ENCODE measurements around the gene WDR83.
A peak's percentile ranks its signal among the peaks of the same experiment; 100 is the strongest.
"Not testable (repeated sequence)": the region's sequence is repeated elsewhere in the genome, so short reads cannot be mapped to it uniquely, and the experiment has no call there.

The WDR83 gene

DNA sequence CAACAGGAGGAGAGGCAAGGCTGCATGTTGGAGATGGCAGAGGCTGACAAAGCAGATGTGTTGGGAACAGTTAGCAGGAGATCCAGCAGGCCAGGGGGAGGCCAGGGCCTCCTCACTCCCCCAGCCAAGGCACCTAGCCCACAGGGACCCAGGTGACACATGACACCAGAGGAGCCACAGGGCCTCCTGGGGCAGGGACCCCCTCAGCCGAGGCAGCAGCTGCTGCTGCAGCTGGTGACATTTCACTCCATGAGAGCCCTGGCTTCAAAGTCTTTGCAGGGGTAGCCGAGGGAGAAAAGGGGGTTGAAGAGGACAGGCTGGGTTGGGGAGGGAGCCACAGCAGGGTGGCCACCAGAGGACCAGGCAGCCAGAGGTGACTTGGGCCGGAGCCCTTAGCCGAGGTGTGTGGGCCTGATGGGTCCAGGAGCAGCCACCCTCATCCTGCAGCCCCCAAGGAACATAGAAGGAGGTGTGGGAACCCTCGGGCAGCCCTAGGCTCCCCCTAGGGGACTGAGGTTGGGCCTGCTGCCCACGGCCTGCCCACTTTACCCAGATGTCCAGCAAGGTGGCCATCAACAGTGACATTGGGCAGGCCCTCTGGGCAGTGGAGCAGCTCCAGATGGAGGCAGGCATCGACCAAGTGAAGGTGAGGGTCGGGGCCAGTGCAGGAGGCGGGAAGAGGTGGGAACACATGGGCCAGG lies 21.0 kb downstream of the WDR83 start, which contains the start of gene GNG14:
TSS of gene GNG14 (plus strand) at position 503 of the 701 bp plus-strand sequence. CDS start at position 554, 51 bp downstream.
- no peak for DNase-seq (ENCODE audit: low read depth)

DNA sequence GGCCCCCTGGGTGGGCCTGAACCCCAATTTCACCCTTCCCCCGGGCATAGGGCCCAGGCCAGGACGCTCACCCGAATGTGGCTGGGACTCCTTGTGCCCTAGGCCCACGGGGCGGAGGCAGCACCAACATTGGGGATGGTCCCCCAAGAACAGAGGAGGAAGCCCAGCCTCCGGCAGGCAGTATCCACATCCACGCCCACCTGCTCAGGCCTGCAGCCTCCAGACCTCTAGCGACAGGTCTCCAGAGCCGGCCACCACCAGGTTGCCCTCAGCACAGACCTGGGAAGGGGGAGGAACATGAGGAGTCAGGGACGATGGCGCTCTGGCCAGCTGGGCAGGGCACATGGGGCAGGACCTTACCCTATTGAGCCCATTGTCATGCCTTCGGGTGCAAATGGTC lies 22.4 kb downstream of the WDR83 start:
- no peak for DNase-seq (ENCODE audit: low read depth)

DNA sequence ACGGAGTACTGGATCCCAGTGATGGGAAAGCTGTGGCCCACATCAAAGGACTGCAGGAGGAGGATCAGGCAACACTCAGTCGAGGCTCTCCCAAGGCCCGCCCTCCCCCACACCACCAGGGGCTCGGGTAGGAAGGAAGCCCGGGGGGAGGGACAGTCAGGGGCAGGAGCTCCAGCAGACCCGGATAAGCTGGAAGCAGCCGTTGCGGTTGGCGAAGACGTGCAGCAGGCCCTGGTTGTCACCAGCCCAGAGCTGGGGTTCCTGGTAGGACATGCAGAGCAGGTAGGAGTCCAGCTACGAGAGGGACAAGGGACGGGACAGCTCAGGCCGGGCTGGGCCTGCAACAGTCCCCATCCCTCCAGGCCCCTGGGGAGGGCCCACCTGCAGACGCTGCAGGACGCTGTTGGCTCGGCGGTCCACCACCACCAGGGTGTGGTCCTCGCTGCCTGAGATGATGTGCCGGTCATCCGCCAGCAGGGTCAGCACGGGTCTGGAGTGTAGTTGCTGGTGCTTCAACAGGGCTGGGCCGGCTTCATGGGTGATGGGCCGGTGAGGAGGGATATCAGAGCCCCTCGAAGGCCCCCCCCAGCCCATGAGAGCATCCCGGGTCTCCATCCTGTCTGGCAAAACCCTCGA lies 23.1 kb downstream of the WDR83 start:
- DNase-seq (ENCODE audit: low read depth), result no peak

DNA sequence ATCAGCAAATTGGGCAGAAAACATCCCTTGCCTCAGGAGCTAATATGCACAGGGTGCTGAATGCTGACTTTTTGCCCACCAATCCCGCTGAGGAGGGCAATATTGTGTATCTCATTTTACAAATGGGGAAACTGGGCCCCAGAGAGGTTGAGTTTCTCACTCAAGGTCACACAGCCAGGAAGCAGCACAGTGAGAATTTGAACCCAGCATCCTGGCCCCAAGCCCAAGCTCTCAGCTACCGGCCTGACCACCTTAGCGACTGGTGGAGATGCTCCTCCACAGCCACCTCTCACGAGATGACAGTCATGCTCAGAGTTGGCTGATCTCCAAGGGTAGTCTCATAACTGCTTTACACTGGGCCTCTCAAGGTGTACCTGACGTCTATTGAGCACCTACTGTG lies 26.4 kb downstream of the WDR83 start:
- no peak for DNase-seq (ENCODE audit: low read depth)

DNA sequence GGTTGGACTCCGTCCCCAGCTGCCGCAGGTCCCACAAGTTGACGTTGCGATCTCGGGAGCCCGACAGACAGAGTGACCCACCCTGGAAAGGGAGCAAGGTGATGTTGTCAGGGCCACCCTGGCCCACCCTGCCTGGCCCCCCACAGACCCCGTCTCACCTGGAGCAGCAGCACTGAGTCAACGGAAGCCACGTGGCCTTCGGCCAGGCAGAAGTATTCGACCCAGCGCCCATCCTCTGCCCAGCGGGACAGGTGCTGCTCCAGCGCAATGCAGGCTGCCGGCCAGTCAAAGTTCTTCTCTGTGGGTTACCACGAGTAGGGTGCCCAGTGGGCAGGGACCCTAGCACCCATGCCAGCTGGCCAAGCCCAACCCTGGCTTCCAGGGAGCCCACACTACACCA lies 28.0 kb downstream of the WDR83 start:
- no peak for DNase-seq (ENCODE audit: low read depth)

DNA sequence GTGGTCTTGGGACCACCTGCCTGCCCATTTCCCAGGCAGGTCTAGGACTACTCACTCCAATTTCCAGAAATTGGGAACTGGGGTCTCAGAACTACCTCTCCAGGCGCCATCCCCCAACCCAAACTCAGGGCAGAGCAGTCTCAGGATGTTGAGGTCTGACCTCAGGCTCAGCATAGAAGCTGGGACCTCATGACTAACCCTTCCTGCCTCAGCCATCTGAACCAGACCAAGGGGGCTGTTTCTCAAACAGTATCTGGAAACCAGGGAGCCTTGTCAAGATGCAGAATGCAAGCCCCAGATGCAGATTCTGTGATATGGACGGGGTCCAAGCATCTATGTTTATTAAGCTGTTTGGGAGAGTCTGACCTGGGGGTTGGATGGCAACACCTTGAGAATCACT lies 28.5 kb downstream of the WDR83 start:
- no peak for DNase-seq (ENCODE audit: low read depth)

DNA sequence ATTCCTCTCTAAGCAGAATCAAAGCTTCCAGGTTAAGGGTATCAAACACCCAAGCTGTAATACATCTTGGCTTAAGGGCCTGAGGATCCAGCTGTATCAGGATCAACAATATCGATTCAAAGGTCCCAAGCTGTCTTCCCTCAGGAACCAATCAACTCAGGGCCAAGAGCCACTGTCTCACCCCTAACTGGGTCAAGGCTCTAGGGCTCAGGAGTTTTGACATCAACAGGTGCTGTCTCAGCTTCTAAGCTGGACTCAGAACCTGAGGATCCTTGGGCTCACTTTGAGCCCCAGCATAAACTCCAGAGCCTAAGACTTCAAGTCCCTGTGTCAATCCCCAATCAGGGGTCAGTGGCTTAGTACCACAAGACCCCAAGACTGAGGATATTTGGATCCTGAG lies 28.9 kb downstream of the WDR83 start:
- no peak for DNase-seq (ENCODE audit: low read depth)

DNA sequence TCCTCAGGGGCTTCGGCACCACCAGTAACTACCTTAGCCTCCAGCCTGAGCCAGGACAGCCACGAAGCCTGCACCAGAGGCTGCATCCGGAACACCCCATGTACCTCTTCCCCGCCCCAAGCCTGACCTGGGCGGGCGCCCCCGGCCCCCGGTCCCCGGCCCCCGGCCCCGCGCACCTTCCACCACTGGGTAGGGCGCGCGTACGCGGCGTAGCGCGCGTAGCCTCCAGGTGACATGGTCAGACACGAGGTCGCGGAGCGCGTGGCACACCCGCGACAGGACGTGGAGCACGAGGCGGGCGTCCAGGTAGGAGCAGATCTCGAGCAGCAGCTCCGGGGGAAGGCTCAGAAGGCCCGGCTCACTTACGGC lies 29.4 kb downstream of the WDR83 start:
- DNase-seq (ENCODE audit: low read depth), result no peak

DNA sequence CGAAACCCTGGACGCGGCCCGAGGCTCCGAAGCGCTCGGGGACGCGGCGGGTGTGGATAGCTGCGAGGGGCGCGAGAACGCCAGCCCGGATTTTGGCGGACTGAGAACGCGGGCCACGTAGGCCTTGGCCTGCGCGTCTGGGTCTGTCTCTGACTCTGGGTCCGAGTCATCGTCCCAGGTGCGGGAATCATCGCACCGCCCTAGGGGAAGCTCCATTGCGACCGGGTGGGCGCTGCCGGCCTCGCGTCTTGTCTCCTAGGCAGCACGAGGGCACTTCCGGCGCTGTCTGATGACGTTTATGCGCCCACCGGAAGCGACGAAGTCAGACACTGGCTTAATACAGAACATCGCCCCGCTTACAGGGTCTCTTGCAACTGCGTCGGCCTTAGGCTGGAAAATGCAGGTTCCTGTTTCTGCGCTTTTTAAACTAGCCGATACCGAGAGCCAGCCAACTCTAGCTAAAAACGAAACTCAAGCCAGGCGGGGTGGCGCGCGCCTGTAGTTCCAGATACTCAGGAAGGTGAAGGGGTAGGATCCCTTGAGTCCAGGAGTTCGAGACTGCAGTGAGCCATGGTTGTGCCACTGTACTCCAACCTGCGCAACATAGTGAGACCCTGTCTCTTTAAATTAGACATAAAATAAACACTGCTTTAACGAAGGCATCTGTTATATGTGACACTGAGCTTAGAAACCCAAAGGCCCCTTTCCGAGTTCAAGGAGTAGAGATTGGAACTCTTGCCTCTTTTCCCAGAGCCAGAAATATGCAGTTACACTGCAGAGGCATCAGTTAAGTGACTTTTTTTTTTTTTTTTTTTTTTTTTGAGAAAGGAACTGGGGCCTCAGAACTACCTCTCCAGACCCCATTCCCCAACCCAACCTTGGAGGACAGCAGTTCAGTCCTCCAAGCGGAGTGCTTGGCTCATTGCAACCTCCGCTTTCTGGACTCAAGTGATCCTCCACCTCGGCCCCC lies 30.0 kb downstream of the WDR83 start, which contains the start of gene FBXW9:
TSS of gene FBXW9 (minus strand) at position 266 of the 970 bp plus-strand sequence. CDS start at position 216, 50 bp downstream.
- DNase-seq (ENCODE audit: low read depth), result peak; percentile 98

DNA sequence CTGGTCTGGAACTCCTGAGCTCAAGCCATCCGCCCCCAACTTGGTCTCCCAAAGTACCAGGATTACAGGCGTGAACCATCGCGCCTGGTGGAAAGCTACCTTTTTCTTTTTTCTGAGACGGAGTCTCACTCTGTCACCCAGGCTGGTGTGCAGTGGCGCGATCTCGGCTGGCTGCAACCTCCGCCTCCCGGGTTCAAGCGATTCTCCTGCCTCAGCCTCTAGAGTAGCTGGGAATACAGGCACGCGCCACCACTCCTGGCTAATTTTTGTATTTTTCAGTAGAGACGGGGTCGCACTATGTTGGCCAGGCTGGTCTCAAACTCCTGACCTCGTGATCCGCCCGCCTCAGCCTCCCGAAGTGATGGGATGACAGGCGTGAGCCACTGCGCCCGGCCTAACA lies 30.8 kb downstream of the WDR83 start:
- not testable (repeated sequence) for DNase-seq (ENCODE audit: low read depth)

DNA sequence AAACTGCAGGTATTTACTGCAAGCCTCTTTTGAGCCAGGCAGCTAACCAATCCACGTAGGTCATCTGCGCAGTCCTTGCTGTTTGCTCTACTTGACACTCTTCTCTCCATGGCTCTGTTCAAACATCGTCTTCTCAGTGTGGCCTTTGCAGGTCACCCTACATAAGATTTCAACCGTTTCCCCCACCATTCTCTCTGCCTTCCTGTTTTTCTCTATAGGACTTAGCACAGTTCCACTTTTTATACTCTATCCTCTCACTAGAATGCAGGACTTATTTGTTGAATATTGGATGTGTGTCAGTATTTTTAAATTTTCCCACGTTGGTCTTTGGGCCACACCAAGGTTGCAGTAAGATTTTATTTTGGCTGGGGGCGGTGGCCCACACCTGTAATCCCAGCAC lies 31.5 kb downstream of the WDR83 start:
- no peak for DNase-seq (ENCODE audit: low read depth)

DNA sequence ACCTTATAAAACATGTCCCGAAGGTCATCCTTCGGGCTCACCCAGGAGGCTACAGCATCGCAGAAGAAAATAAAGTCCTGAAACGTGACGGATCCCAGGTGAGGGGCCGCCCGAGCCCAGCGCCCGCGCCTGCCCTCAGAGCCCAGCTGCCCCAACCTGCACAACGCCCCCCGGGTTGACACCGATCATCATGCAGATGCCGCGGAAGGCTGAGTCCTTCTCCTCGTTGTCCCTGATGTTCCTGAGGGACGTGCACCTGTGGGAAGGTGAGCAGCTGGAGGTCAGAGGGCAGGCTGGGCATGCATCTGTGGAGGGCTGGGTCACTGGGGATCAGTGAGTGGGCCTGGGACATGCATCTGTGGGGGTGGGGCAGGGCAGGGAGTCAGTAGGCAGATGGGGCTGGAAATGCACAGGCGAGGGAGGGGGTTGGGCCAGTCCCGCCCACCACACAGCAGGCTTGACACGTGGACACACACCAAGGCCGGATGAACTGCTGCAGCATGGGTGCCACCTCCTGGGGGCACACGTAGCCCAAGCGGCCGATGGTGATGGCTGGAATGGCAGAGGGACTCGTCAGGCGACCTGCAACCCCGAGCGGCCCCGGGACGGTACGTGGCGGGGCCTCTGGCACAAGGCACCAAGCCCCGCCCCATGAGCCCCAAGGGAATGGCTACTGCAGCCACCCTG lies 35.1 kb downstream of the WDR83 start:
- no peak for DNase-seq (ENCODE audit: low read depth)

DNA sequence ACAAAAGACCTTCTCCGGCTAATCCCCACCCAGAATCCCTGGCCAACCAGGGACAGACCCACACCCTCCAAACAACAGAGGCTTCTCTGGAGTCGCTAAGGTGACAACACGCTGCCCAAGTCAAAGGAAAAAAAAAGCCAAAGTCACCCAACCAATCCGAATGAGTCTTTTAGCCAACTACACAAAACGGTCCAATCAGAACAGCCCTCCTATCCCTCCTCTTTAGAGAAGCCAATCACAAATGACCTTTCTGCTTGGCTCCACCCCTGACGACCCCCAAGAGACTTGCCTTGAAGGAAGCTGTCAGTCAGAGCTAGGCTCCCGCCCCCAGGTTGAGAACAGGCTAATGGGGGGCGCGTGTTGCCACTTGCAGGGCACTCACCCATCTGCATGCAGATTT lies 36.4 kb downstream of the WDR83 start:
- DNase-seq (ENCODE audit: low read depth), result no peak

DNA sequence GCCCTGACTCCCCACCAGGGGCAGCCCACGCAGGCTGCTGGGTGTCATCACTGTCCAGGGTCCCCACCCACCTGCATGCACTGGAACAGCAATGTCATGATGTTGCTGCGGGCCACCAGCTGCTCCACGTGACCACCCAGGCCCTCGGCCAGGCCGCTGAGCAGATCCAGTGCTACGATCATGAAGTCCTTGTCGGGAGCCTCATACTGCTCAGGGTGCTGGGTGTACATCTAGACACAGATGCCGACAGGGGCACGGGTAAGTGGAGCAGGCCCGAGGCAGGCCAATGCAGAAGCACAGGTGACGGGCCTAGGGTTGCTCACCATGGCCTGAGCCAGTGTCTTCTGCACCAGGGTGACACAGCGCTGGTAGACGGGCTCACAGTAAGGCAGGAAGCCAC lies 38.6 kb downstream of the WDR83 start:
- no peak for DNase-seq (ENCODE audit: low read depth)

DNA sequence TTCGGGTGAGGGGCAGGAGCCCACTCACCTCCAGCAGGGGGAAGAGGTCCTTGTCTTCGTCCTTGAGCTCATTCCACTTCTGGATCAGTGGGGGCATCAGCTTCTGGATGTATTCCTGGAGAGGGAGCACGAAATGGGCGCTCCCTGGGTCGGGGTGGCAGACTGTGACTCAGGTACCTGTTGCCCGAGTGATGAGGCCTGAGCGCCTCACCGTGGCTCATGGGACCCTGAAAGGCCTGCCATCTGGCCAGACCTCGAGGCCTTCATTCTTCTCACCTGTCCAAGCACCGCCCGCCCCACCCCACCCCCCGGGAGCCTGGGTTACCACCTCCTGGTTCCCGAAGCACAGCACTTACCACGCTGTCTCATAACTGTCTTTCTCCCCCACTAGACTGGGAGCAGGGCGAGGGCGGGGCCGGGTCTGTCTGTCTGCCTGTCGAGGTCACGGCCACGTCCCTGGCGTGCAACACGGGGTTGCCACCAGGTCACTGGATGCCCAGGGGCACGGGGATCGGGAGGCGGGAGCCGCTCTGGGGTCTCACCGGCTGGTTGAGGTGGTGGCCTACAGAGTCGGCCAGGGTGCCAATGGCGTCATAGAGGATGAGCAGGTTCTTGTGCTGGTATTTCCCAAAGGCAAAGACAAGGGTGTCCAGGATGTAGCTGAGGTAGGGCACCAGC lies 39.2 kb downstream of the WDR83 start:
- DNase-seq (ENCODE audit: low read depth), result no peak

DNA sequence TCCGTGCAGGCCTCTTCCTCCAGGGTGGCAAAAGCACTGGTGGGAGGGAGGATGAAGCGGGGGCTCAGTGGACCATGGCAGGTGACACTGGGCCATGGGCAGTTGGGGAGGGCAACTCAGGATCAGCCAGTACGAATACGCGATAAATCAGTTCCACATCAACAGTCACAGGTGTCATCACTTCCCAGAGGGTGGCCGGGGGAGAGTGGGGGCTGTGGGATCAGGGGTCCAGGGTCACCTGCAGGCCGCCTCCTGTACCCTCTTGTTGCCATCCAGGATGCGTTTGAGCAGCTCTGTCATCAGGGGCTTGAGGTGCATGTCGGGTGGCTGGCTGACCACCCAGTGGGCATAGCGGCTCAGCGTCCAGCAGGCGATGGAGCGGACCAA lies 39.7 kb downstream of the WDR83 start:
- DNase-seq (ENCODE audit: low read depth), result no peak

DNA sequence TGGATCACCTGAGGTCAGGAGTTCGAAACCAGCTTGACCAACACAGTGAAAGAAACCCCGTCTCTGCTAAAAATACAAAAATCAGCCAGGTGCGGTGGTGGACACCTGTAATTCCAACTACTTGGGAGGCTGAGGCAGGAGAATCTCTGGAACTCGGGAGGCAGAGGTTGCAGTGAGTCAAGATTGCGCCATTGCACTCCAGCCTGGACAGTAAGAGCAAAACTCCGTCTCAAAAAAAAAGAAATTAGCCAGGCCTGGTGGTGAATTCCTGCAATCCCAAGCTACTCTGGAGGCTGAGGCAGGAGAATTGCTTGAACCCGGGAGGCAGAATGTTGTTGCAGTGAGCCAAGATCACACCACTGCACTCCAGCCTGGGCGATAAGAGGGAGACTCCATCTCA lies 42.0 kb downstream of the WDR83 start:
- DNase-seq (ENCODE audit: low read depth), result no peak

DNA sequence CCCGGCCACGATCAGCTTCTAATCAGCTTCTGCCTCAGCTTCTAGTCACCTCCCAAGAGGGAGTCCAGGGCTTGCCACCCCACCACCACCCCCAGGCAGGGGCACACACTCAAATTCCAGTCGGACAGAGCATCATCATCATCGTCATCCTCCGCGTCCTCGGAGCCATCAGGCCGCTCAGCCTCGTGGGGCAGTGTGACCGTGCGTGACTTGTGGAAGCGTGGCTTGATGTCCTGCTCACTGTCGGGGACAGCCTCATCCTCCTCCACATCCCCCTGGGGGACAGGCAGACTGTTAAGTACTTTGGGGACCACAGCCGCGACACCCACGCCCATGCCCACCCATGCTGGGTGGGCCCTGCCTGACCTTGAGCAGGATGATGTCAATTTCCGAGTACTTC lies 44.6 kb downstream of the WDR83 start:
- no peak for DNase-seq (ENCODE audit: low read depth)

DNA sequence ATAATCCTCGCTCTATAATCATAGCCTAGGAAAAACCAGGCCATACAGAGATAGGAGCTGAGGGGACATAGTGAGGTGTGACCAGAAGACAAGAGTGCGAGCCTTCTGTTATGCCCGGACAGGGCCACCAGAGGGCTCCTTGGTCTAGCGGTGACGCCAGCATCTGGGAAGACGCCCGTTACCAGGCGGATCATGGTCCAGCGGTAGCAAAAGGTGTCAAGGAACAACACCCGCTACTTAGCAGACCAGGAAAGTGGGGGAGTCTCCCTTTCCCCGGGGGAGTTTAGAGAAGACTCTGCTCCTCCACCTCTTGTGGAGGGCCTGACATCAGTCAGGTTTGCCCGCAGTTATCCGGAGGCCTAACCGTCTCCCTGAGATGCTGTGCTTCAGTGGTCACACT lies 45.5 kb downstream of the WDR83 start:
- not testable (repeated sequence) for DNase-seq (ENCODE audit: low read depth)

DNA sequence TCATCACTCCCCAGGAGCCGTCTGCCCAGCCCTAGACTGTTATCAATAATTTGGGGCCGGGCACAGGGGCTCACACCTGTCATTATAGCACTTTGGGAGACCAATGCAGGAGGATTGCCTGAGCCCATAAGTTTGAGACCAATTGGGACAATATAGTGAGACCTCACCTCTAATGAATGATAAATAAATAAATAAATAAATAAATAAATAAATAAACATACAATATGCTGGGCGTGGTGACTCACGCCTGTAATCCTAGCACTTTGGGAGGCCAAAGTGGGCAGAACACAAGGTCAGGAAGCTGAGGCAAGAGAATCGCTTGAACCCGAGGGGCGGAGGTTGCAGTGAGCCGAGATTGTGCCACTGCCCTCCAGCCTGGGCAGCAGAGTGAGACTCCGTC lies 46.7 kb downstream of the WDR83 start:
- not testable (repeated sequence) for DNase-seq (ENCODE audit: low read depth)

DNA sequence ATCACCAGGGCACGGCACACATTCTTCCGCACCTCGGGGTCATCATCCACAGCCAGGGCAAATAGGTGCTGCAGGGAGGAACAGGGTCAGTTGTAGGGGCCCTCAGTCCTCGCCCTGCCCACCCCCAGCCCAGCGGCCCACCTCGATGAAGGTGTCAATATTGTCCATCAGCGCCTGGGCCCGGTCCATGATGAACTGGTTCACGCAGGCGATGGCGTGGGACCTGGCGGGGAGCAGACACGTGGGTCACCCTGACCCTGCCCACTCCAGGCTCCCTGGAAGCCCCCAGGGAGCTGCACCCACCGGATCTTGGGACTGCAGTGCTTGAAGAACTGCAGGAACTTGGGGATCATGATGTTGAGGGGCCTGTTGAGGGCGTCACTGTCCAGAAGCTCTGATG lies 48.5 kb downstream of the WDR83 start:
- DNase-seq (ENCODE audit: low read depth), result no peak

DNA sequence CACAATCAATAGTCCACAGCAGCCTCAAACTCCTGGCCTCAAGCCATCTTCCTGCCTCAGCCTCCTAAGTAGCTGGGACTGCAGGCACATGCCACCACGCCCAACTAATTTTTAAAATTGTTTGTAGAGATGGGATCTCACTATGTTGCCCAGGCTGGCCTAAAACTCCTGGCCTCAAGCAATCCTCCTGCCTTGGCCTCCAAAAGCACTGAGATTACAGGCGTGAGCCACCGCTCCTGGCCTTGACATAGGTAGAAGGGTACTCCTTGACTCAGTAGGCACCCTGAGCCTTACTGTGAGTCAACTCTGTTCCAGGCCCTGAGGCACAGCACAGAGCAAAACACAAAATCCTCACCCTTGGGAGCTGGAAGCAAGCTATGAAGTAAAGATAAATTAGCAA lies 49.3 kb downstream of the WDR83 start:
- DNase-seq (ENCODE audit: low read depth), result no peak
